COLO668 (cell line): ENCODE results near the gene ZIC4.

Experiments
- DNase-seq: peaks from one replicate; lab custom pipeline; 2025; ENCODE audit not compliant: unreplicated experiment; lab: John Stamatoyannopoulos, UW

The ZIC4 gene

DNA sequence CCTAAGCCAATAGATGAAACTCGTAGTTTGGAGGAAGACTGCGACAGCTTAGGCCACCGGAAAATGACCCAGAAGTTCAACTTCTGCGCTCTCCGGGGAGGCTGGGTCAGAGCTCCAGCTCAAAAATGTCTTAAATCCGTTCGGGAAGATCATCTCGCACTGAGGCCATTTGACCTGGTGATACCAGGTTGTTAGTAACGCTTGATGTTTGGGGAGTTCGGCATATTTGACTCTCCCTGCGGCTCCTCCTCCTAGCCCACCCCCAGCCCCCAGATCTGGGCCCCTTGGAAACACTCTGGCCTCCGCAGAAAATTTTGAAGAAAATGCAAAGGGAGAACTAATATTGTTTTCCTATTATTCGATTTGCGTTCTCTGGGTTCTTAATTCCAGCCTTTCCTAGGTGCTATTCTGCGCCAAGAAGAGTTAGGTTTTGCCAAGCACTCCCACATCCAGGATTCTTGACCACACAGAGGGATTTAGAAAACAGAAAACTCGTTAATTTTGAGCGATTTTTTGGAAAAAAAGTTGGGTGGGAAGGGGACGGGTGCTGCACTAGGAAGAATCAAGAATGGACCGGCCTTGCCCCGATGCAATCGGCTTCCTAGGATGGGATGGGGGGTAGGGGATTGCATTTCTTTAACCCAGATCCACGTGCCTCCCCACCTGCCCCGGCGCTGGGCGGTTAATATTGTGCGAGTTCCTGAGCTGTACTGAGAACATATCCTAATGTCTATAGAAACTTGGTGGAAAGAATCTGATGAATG lies 50.0 kb downstream of the ZIC4 start:
- no peak for DNase-seq

- DNase-seq, result no peak
Measured at GRCh38 chr3:147355753-147356090, 50.6 kb downstream of the ZIC4 start.

GRCh38 chr3:147355084-147355752 lies 51.1 kb downstream of the ZIC4 start:
- DNase-seq, result no peak

- DNase-seq, result no peak
Measured at GRCh38 chr3:147354623-147355022, 51.7 kb downstream of the ZIC4 start.

DNA sequence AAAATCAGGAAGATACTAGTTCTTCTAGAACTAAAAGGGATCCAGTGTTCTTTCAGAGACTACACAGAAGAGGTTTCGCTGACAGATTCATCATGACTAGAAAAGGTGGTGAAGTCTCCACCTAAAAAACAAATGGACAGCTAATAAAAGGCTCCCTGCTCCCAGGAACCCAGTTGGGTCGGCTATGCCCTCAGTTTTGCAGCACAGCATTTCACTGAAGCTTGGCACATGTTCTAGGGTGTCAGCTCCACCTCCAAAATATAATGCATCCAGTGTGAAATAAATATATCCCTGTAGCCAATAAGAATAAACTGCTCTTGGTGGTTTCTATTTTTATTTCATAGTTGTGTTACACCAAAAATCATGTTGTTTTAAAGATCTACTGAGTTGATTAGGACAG lies 55.0 kb downstream of the ZIC4 start:
- no peak for DNase-seq

GRCh38 chr3:147348976-147349375 lies 57.4 kb downstream of the ZIC4 start:
- no peak for DNase-seq

DNA sequence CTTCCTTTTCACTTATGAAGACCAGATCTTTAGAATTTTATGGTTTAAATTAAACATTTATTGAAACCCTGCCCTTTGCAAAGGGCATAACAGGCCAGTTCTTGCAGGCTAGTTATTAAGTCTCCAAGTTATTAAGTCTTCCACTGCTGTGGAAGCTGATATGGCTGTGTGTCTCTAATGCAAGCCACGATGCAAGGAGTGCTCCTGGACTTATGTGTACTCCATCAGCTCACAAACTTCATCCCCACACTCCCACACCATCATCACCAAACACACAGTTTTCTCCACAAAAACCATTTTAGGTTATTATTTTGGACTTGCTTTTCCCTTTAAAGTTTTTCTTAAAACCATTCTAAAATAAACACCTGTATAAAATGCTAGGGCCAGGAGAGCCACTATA lies 62.4 kb downstream of the ZIC4 start:
- DNase-seq, result no peak

DNA sequence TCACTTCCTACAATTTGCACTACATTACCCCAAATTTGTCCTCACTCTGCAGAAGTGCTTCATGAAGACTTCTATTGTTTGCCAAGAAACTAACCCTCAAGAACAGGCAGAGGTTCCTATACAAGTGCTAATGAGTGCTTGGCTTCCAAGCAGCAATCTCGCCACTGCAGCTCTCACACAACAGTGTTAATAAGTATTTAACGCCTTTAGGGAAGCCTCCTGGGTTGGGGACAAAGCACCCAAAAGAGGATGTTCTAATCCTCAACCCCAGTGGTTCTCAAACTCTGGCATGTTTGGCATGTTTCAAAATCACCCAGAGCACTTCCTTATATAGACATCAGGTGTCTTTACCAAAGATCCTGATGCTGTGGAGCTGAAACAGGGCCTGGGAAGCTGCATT lies 64.6 kb downstream of the ZIC4 start:
- DNase-seq, result no peak

- DNase-seq, result no peak
Measured at GRCh38 chr3:147336543-147337278, 69.6 kb downstream of the ZIC4 start.
